HCT116 (cell line): ENCODE results near the gene NCBP1. TPM values are rescaled to one million over a fixed set of nuclear protein-coding genes. Genes with fewer than 3 reads are reported as not detected.

Source experiments
- ATAC-seq: fragments of 200-7000 bp; cut with Tn5 transposase; 2 replicates; pipeline ENCODE4 v1.9.1; 2020; ENCODE audit warnings: mild to moderate bottlenecking, moderate library complexity
- BruUV-seq: library from RNA; stranded (reverse); fragments of 400-500 nt; replicated peaks from 2 replicates; lab custom pipeline; 2021; lab: Mats Ljungman, UMichigan
- CTCF ChIA-PET: fragments of 300-600 bp; sonication (Branson Sonifier 250); formaldehyde crosslinking; loops from one replicate; lab custom pipeline; 2021; ENCODE audit warnings: antibody characterized with exemption; lab: Charles Lee
- POLR2A ChIA-PET: fragments of 300-600, 350-600 bp; sonication (Branson Sonifier 250); formaldehyde crosslinking; loops from one replicate; lab custom pipeline; 2021; ENCODE audit warnings: antibody characterized with exemption; lab: Charles Lee
- RAD21 ChIA-PET, 2 experiments: fragments of 300-600 bp; sonication (Branson Sonifier 250); formaldehyde crosslinking; loops; one replicate each; lab custom pipeline; 2023; ENCODE audit warnings: low total read pairs in 2 of 2; ENCODE audit not compliant: uncharacterized antibody in 2 of 2, unreplicated experiment in 2 of 2, low non-redundant PET in 1 of 2; lab: Charles Lee
- DNase-seq: peaks from one replicate; pipeline ENCODE4 v3.0.0-alpha.2; 2010; ENCODE audit warnings: low read depth, low spot score
- H2AFZ ChIP-seq: fragments of 200-600 bp; shearing (Covaris generic), sonication (generic); 2 replicates; pipeline ENCODE4 v1.6.1; 2017; ENCODE audit warnings: low read depth, mixed run types, mixed read lengths, antibody characterized with exemption, low read length; ENCODE audit not compliant: poor library complexity, severe bottlenecking
- H3K27ac ChIP-seq: 2 replicates; pipeline ENCODE4 v1.5.1; 2012; ENCODE audit warnings: low read depth, low read length
- H3K27me3 ChIP-seq: fragments of 200-600 bp; sonication (generic); 2 replicates; pipeline ENCODE4 v1.6.1; 2016; ENCODE audit warnings: mixed run types, low read length, mixed read lengths; ENCODE audit not compliant: insufficient read depth
- H3K36me3 ChIP-seq, 2 experiments: fragments of 200-500 bp in 1 of 2; fragments of 200-600 bp in 1 of 2; sonication (Bioruptor generic) in 1 of 2; sonication (generic) in 1 of 2; 2 replicates each; pipeline versions ENCODE4 v1.5.1 to v1.6.1; 2014 to 2016; ENCODE audit warnings: low read length in 2 of 2, inconsistent platforms in 1 of 2, mixed read lengths in 1 of 2, mixed run types in 1 of 2; ENCODE audit not compliant: insufficient read depth in 2 of 2, control insufficient read depth in 1 of 2
- H3K4me1 ChIP-seq, 2 experiments: fragments of 200-600 bp in 1 of 2; sonication (generic) in 1 of 2; 2 replicates each; pipeline versions ENCODE4 v1.5.1 to v1.6.1; 2012 to 2017; ENCODE audit warnings: low read length in 2 of 2, inconsistent platforms in 1 of 2, mild to moderate bottlenecking in 1 of 2, mixed read lengths in 1 of 2, mixed run types in 1 of 2, moderate library complexity in 1 of 2; ENCODE audit not compliant: insufficient read depth in 2 of 2, control insufficient read depth in 1 of 2
- H3K4me2 ChIP-seq: fragments of 200-600 bp; sonication (generic); 2 replicates; pipeline ENCODE4 v1.6.1; 2017; ENCODE audit warnings: mixed run types, low read length, mixed read lengths
- H3K4me3 ChIP-seq, 2 experiments: fragments of 200-600 bp in 1 of 2; sonication (generic) in 1 of 2; replicated peaks in 1 of 2; 2 replicates each; pipeline ENCODE4 v1.5.1; 2011 to 2016; ENCODE audit warnings: low read length in 2 of 2, control low read depth in 1 of 2, low read depth in 1 of 2, mild to moderate bottlenecking in 1 of 2, mixed read lengths in 1 of 2, mixed run types in 1 of 2
- H3K79me2 ChIP-seq: fragments of 200-600 bp; sonication (generic); 2 replicates; pipeline ENCODE4 v1.6.1; 2017; ENCODE audit warnings: mild to moderate bottlenecking, mixed run types, low read length, moderate library complexity, mixed read lengths; ENCODE audit not compliant: insufficient read depth
- H3K9ac ChIP-seq: fragments of 200-600 bp; sonication (generic); 2 replicates; pipeline ENCODE4 v1.6.1; 2016; ENCODE audit warnings: low read length, mixed read lengths
- H3K9me2 ChIP-seq: fragments of 200-600 bp; sonication (generic), shearing (Covaris generic); 2 replicates; pipeline ENCODE4 v1.6.1; 2017; ENCODE audit warnings: mixed run types, mild to moderate bottlenecking, moderate library complexity; ENCODE audit not compliant: insufficient read depth
- H3K9me3 ChIP-seq, 2 experiments: fragments of 200-500 bp in 1 of 2; fragments of 200-600 bp in 1 of 2; sonication (Bioruptor generic) in 1 of 2; sonication (generic) in 1 of 2; 2 replicates each; pipeline ENCODE4 v1.6.1; 2014 to 2017; ENCODE audit warnings: low read length in 2 of 2, mixed read lengths in 2 of 2, inconsistent platforms in 1 of 2, low read depth in 1 of 2, mild to moderate bottlenecking in 1 of 2, mixed run types in 1 of 2, moderate library complexity in 1 of 2; ENCODE audit not compliant: control insufficient read depth in 1 of 2, insufficient read depth in 1 of 2
- H4K20me1 ChIP-seq: fragments of 200-600 bp; sonication (generic), shearing (Covaris generic); 2 replicates; pipeline ENCODE4 v1.6.1; 2017; ENCODE audit warnings: mixed run types, mild to moderate bottlenecking, moderate library complexity; ENCODE audit not compliant: insufficient read depth
- CTCF ChIP-seq, 3 experiments: fragments of 200-600 bp in 1 of 3; sonication (generic) in 1 of 3; IDR thresholded peaks in 2 of 3; conservative IDR thresholded peaks in 1 of 3; 2 replicates each; pipeline ENCODE4 v1.5.1; 2012 to 2017; ENCODE audit warnings: low read depth in 2 of 3, low read length in 2 of 3, antibody characterized with exemption in 1 of 3, borderline replicate concordance in 1 of 3, control low read depth in 1 of 3, mild to moderate bottlenecking in 1 of 3, mixed read lengths in 1 of 3, mixed run types in 1 of 3, moderate library complexity in 1 of 3; ENCODE audit not compliant: insufficient read depth in 1 of 3
- EGR1 ChIP-seq: IDR thresholded peaks from 2 replicates; pipeline ENCODE4 v1.6.1; 2012; ENCODE audit warnings: low read depth
- EZH2phosphoT487 ChIP-seq: fragments of 200-600 bp; IDR thresholded peaks from 2 replicates; pipeline ENCODE4 v1.6.1; 2018; ENCODE audit warnings: antibody characterized with exemption, borderline replicate concordance
- JUND ChIP-seq: IDR thresholded peaks from 2 replicates; pipeline ENCODE4 v1.6.1; 2012
- POLR2A ChIP-seq: IDR thresholded peaks from 2 replicates; pipeline ENCODE4 v1.7.0; 2011; ENCODE audit warnings: borderline replicate concordance; ENCODE audit not compliant: insufficient read depth, insufficient read length; ENCODE audit errors: extremely low read depth
- RAD21 ChIP-seq: IDR thresholded peaks from 2 replicates; pipeline ENCODE4 v1.6.1; 2012; ENCODE audit warnings: low read depth, mild to moderate bottlenecking
- REST ChIP-seq: IDR thresholded peaks from 2 replicates; pipeline ENCODE4 v1.6.1; 2012; ENCODE audit warnings: low read depth
- SIN3A ChIP-seq: IDR thresholded peaks from 2 replicates; pipeline ENCODE4 v1.6.1; 2012; ENCODE audit warnings: low read depth
- intact Hi-C: fragments of 100-400 bp; cut with micrococcal nuclease; formaldehyde crosslinking; loops from 2 replicates; pipeline ENCODE4 v1.10.0; 2022
- total RNA-seq: library from RNA; stranded (reverse); gene quantifications from one replicate; pipeline ENCODE4 v1.2.1, GENCODE V29; 2021; ENCODE audit not compliant: unreplicated experiment
- TF ChIP-seq, protein P1 (sequence below): IDR thresholded peaks from 2 replicates; pipeline ENCODE4 v1.6.1; 2012

NCBP1 gene
- total RNA-seq, 1 experiment from 2014 or later: 32.9 TPM

DNA sequence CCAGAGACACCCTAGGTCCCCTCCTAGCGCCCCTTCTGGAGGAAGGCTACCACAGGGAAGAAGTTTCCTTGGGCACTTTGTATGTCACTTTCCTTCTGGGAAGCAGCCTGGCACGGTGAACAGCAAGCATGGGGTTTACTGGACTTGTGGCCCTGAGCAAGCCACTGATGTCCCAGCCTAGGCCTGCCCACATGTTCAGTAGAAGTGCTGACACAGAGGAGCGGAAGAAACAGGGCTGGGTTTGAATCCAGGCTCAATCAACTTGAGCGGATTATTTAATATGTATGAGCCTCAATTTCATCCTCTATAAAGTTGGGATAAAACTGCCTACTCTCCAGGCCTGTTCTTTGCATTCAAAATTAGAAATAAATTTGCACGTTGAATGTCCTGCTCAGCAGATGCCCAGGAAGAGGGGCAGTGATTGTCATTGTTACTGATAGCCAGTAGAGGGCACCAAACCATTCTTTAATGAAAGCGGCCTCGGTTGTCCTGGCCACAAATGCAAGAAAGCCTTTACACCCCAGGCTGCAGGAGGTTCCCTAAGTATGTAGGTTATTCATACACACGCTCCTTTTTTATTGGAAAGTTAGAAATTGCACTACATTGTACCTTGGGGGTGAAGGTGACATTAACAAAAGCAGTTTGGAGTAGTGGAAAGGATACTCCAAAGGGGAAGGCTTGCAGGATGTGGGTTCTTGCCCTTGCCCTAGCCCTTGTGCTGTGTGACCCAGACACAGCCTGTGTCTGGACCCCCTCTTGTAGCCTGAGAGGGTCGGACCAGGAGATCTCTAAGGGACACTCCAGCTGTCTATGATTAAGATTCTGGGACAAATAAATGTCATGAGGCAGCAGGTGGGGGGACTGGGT lies 77.0 kb downstream of the NCBP1 start:
- no peak overlapping the region for H3K9ac ChIP-seq
- no peaks in the 10 kb centered on the region for H3K27me3 ChIP-seq
- no peaks in the 10 kb centered on the region for H4K20me1 ChIP-seq
- no peaks in the 10 kb centered on the region for H3K9me2 ChIP-seq
- BruUV-seq: no TSS peak
- H2AFZ ChIP-seq: peak overlapping the region; percentile 45
- TF ChIP-seq RAD21: peak; percentile 95
- no peak for TF ChIP-seq EGR1
- TF ChIP-seq, protein P1, sequence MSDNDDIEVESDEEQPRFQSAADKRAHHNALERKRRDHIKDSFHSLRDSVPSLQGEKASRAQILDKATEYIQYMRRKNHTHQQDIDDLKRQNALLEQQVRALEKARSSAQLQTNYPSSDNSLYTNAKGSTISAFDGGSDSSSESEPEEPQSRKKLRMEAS: no peak
- TF ChIP-seq CTCF (IDR thresholded peaks at IDR 0.05 in 2 of 3, conservative IDR thresholded peaks at IDR 0.05 in 1 of 3; ENCODE audit: borderline replicate concordance in 1 of 3, insufficient read depth in 1 of 3, low read depth in 2 of 3, low read length in 2 of 3): peak; percentile 71 to 89 (median 82)
- H3K4me1 ChIP-seq: peaks cover 11 to 13% of the 10 kb centered on the region in 2 experiments
- CTCF ChIA-PET: no interaction called here
- no peak overlapping the region for H3K4me2 ChIP-seq
- intact Hi-C loops: loop anchor here (1.0 kb wide), 3 partner anchors 191 to 244 kb away; partner anchors contain the start of gene TRMO
- ATAC-seq: peak; percentile 88
- H3K36me3 ChIP-seq: no peaks in the 10 kb centered on the region
- H3K79me2 ChIP-seq: no peaks in the 10 kb centered on the region
- H3K27ac ChIP-seq: no peak overlapping the region
- DNase-seq: peak; percentile 47
- POLR2A ChIA-PET: no interaction called here
- no peaks in the 10 kb centered on the region for H3K9me3 ChIP-seq
- H3K4me3 ChIP-seq: no peak overlapping the region
- RAD21 ChIA-PET: no interaction called here

DNA sequence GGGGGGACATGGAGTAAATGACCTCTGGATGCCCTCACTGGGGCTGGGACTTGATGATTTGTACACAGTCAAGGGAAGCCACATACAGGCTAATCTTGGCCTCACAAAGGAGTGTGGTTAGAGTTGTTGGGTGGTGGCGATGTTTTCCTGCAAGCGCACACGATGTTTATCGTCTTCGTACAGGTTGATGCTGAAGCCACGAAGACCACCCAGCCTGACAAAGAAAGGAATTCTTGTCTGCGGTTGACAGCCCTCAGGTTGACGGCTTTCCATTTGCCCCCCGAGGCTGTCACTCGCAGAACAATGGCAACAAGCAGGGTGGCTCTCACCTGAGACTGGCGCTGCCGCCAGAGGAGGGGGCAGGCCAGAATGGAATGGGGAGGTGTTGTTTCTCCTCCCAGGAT lies 77.6 kb downstream of the NCBP1 start:
- H3K79me2 ChIP-seq: no peaks in the 10 kb centered on the region
- no peaks in the 10 kb centered on the region for H3K9me3 ChIP-seq
- H4K20me1 ChIP-seq: no peaks in the 10 kb centered on the region
- BruUV-seq: no TSS peak
- POLR2A ChIA-PET: no interaction called here
- no peak overlapping the region for H2AFZ ChIP-seq
- RAD21 ChIA-PET: no interaction called here
- peaks cover 11 to 13% of the 10 kb centered on the region in 2 experiments for H3K4me1 ChIP-seq
- H3K9me2 ChIP-seq: no peaks in the 10 kb centered on the region
- no peak overlapping the region for H3K4me3 ChIP-seq
- H3K4me2 ChIP-seq: no peak overlapping the region
- no peaks in the 10 kb centered on the region for H3K36me3 ChIP-seq
- ATAC-seq: no peak
- no peaks in the 10 kb centered on the region for H3K27me3 ChIP-seq
- no peak overlapping the region for H3K9ac ChIP-seq
- intact Hi-C loops: no loop called here
- CTCF ChIA-PET: interaction anchor here (1.4 kb wide), 1 partner anchor 179 kb away, joined by 5 read pairs; no protein-coding TSS in a partner anchor
- no peak for DNase-seq
- H3K27ac ChIP-seq: no peak overlapping the region
- TF ChIP-seq JUND (no peak), EZH2phosphoT487 (no peak), SIN3A (no peak), CTCF (IDR thresholded peaks at IDR 0.05 in 2 of 3, conservative IDR thresholded peaks at IDR 0.05 in 1 of 3; ENCODE audit: borderline replicate concordance in 1 of 3, insufficient read depth in 1 of 3, low read depth in 2 of 3, low read length in 2 of 3) (no peak), POLR2A (no peak), REST (no peak)
